SK-N-SH (cell line): ENCODE measurements around the gene ASIP.

Source experiments
- CHD2 ChIP-seq: fragments of 150-350 bp; IDR thresholded peaks from 2 replicates; pipeline ENCODE4 v1.6.1; 2018; ENCODE audit warnings: low read length; ENCODE audit not compliant: partially characterized antibody
- EP300 ChIP-seq, 2 experiments: IDR thresholded peaks; 2 replicates each; pipeline versions ENCODE4 v1.4.0 to v1.6.1; 2012; ENCODE audit warnings: borderline replicate concordance in 1 of 2, low read depth in 1 of 2, low read length in 1 of 2
- EZH2phosphoT487 ChIP-seq: fragments of 200-600 bp; sonication (generic); IDR thresholded peaks from 2 replicates; pipeline ENCODE4 v1.6.1; 2017; ENCODE audit warnings: low read depth, mixed run types, mild to moderate bottlenecking, antibody characterized with exemption, moderate library complexity, borderline replicate concordance
- GABPA ChIP-seq: IDR thresholded peaks from 2 replicates; pipeline ENCODE4 v1.4.0; 2012; ENCODE audit warnings: low read depth, mild to moderate bottlenecking
- POLR2AphosphoS5 ChIP-seq: IDR thresholded peaks from 2 replicates; pipeline ENCODE4 v1.6.1; 2012; ENCODE audit warnings: low read depth, low read length
- RAD21 ChIP-seq: IDR thresholded peaks from 2 replicates; pipeline ENCODE4 v1.6.1; 2012; ENCODE audit warnings: mild to moderate bottlenecking, low read length
- TF ChIP-seq, protein P1 (sequence below): fragments of 200-600 bp; sonication (generic); IDR thresholded peaks from 2 replicates; pipeline ENCODE4 v1.6.1; 2017; ENCODE audit warnings: antibody characterized with exemption, mild to moderate bottlenecking, moderate library complexity
- TF ChIP-seq, protein P2 (sequence below): IDR thresholded peaks from 2 replicates; pipeline ENCODE4 v1.4.0; 2012; ENCODE audit warnings: low read depth, borderline replicate concordance

DNA sequence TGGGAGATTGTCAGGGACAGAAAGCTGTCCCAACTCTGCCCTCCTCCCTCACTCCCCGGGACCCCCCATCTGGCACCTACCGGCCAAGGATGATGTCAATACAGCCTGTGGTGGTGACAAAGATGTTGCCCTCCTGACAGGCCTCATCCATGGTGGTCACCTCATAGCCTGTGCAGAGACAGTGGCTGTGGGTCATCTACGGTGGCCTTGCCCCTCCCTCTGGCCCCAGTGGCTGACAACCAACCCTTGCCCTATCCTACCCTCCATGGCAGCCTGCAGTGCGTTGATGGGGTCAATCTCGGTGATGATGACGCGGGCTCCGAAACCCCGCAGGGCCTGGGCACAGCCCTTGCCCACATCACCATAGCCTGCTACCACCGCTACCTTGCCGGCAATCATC is 49.2 kb downstream of the ASIP start:
- TF ChIP-seq, protein P1, sequence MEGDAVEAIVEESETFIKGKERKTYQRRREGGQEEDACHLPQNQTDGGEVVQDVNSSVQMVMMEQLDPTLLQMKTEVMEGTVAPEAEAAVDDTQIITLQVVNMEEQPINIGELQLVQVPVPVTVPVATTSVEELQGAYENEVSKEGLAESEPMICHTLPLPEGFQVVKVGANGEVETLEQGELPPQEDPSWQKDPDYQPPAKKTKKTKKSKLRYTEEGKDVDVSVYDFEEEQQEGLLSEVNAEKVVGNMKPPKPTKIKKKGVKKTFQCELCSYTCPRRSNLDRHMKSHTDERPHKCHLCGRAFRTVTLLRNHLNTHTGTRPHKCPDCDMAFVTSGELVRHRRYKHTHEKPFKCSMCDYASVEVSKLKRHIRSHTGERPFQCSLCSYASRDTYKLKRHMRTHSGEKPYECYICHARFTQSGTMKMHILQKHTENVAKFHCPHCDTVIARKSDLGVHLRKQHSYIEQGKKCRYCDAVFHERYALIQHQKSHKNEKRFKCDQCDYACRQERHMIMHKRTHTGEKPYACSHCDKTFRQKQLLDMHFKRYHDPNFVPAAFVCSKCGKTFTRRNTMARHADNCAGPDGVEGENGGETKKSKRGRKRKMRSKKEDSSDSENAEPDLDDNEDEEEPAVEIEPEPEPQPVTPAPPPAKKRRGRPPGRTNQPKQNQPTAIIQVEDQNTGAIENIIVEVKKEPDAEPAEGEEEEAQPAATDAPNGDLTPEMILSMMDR, result no peak
- no peak for TF ChIP-seq POLR2AphosphoS5
- TF ChIP-seq EP300 (IDR thresholded peaks at IDR 0.05; ENCODE audit: borderline replicate concordance in 1 of 2, low read depth in 1 of 2, low read length in 1 of 2), result no peak
- no peak for TF ChIP-seq RAD21
- no peak for TF ChIP-seq GABPA
- no peak for TF ChIP-seq CHD2
- TF ChIP-seq, protein P2, sequence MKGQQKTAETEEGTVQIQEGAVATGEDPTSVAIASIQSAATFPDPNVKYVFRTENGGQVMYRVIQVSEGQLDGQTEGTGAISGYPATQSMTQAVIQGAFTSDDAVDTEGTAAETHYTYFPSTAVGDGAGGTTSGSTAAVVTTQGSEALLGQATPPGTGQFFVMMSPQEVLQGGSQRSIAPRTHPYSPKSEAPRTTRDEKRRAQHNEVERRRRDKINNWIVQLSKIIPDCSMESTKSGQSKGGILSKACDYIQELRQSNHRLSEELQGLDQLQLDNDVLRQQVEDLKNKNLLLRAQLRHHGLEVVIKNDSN, result no peak
- TF ChIP-seq EZH2phosphoT487, result no peak
